DMS153 (cell line): ENCODE results near the gene CC2D2A.
"Not testable (repeated sequence)": the region's sequence is repeated elsewhere in the genome, so short reads cannot be mapped to it uniquely, and the experiment has no call there.

Source experiments
- DNase-seq: peaks from one replicate; lab custom pipeline; 2025; lab: John Stamatoyannopoulos, UW

The CC2D2A gene

DNA sequence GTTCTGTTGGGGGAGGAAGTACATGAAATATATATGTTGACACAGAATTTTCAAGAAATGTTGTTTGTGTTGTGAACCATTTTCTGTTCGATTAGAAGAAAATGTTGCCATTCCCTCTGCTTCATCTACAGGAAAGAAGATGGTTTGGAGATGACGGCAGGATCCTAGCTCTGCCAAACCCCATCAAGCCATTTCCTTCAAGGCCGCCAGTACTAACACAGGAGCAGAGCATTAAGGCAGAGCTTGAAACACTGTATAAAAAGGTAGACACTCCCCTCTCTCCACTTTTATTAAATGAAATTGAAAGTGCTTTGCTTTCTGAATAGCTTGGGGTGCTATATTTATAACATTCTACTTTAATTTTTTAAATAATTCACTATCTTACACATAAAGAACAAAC lies 46.8 kb downstream of the CC2D2A start:
- DNase-seq, result no peak

DNA sequence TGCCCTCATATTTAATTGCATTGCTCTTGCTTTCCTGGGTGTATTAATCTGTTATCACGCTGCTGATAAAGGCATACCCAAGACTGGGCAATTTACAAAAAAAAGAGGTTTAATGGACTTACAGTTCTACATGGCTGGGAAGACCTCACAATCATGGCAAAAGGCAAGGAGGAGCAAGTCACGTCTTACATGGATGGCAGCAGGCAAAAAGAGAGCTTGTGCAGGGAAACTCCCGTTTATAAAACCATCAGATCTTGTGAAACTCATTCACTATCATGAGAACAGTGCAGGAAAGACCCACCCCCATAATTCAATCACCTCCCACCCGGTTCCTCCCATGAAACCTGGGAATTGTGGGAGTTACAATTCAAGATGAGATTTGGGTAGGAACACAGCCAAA lies 48.0 kb downstream of the CC2D2A start:
- not testable (repeated sequence) for DNase-seq

DNA sequence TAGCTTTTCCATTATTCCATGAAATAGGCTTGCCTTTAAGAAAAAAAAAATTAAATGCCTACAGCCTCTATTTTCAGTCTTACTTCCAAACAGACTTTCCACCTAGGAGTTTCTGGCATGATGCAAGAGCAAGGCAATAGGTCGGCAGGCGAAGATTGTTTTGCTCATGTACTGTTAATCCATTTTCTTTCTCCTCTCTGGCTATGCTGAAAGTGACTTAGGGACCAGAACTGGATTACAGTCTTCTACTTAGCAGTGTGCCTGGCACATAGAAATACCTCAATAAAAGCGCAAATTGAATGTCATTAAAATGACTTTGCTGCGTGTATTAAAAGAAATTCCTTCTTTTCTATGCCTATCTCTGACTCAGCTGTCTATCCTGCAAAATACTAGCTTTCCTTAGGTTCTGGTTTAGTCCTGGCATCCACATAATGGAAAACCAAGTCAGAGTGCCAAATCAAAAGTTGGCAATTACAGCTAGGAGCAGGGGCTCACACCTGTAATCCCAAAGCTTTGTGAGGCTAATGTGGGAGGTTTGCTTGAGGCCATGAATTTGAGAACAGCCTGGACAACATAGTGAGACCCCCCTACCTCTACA lies 51.9 kb downstream of the CC2D2A start:
- no peak for DNase-seq

DNA sequence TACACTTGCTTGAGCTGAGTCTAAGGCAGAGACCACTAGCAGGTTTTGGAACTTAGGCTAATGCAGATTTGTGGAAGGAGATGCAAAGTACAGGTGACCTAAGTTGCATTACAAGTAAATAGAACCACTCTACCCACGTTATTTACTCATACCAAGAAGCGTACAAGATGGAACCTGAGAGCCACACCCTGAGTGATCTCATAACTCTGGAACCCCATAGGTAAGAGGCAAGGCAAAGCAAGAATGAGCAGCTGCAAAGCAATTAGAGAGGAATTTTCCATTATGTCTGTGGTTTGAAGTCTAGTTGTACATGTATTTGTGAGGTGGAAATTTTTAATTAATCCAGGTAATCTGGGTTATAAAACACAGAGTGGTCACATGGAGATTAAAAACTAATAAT lies 55.4 kb downstream of the CC2D2A start:
- DNase-seq, result no peak

DNA sequence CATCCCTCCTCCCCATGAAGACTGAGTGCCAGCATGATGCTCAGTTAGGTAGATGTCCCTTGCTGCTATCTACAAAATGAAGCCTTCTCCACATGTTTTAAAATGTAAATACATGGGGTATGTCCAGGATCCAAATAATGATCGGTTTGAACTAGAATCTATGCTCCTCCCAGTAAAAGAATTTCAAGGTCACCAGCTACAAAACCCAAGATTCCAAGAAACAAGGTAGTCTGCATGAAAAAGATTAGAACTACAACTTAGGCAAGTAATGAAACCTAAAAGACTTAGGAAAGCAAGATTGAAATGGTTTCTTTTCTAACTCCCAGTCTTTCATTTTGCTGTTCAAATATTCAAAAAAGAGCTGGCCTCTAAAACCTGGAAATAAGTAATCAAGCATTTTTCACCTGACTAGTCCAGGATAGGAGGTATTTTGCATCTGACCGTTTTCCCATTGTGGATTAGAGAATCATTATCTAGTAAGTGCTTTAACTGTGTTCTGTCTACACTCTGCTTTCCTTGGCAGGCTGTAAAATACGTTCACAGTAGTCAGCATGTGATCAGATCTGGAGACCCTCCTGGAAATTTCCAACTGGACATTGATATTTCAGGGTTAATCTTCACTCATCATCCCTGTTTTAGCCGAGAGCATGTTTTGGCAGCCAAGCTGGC lies 57.4 kb downstream of the CC2D2A start:
- no peak for DNase-seq

DNA sequence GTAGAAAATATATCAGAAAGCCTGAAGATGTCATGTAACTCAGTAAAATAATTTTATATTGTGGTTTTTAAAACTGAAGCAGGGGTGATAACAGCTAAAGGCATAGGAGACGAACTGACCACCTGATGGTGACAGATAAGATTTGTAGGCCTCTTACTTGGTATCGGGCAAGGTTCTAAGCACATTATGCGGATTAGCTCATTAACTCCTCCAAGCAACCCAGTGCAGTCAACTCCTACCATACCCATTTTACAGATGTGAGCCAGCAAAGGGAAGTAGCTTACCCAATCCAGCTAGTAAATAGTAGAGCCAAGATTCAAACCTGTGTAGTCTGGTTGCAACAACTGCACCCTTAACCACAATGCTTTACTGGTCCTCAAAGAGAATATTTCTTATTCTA lies 62.1 kb downstream of the CC2D2A start:
- DNase-seq, result no peak

DNA sequence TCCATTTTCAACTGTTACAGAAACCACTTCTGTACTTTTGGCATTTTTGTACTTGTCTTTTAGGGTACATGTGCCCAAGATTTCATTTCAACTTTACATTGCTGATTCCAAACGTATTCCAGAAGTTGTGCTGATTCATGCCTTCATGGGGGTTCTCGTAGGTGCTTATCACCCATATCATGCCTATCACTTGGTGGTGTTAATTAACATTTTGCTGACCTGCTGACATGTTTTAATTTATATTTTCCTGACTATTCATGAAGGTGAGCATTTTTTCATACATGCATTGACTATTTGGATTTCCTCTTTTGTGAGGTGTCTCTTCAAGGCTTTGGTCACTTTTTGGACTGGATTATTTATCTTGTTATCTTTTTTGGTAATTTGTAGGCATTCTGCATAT lies 64.1 kb downstream of the CC2D2A start:
- no peak for DNase-seq

DNA sequence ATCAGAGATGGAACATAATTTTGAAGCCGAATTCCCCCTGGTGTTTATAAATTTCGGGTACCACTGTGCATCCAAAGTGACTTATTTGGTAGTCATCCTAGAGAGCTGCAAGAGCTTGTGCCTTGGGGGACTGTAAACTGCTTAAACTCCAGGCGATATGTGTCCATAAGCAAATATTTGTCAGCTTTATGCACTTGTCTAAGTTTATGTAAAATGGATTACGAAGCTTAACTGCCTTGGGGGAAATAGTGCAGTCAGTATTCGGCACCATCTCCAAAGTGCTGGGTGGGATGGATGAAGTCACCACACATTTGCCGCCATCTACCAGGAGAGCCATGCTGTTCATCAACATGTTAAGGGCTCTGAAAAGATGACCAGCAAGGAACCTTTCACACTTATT lies 65.9 kb downstream of the CC2D2A start:
- DNase-seq, result no peak

DNA sequence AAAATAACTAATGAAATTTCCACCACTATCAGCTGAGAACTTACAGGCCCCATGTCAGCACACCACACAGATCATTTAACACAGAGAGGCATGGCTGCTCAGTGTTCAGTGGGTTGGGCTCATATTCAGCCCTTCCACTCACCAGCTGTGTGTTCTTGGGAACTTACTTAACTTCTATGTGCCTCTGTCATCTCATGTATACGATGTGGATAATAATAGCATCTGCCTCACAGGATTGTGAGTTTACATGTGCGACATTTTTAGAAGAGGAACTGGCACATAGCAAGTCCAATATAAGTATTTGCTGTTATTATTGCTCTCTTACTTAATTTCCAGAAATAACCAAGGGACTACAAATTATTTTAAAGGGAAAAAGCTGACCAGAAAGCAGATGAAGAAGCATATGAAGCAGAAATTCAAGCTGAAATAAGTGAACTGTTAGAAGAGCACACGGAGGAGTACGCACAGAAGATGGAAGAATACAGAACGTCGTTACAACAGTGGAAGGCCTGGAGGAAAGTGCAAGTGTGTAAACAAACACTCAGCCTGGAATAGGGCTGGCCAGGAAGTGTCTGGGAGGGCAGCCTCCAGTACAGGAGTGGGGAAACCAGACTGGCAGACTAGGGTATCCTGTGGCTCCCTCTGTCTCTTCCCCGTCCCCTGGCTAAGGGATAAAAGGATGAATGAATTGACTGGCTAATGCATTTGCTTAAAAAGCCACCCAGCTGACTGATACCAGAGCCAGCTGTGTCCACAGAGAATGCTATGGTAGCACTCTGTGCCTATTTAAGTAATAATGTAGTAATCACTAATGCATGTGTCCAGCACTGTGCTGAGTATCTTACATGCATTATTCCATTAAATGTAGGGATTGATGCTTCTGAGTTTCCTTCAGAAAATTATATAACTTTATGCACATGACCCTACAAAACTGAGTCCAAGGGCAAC lies 67.1 kb downstream of the CC2D2A start:
- no peak for DNase-seq

DNA sequence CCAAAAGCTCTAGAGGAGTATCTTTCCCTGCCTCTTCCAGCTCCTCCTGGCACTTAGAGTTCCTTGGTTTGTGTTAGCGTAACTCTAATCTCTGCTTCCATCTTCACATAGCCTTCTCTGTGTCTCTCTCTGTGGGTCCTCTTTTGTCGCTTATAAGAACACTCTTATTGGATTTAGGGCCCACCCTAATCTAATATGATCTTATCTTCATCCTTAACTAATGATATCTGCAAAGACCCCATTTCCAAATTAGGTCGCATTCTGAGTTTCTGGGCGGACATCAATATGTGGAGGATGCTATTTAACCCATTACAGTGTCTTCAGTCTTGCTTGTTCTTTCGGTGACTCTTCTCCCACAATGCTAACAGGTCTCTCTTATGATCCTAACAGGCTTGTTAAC lies 72.3 kb downstream of the CC2D2A start:
- DNase-seq, result no peak

DNA sequence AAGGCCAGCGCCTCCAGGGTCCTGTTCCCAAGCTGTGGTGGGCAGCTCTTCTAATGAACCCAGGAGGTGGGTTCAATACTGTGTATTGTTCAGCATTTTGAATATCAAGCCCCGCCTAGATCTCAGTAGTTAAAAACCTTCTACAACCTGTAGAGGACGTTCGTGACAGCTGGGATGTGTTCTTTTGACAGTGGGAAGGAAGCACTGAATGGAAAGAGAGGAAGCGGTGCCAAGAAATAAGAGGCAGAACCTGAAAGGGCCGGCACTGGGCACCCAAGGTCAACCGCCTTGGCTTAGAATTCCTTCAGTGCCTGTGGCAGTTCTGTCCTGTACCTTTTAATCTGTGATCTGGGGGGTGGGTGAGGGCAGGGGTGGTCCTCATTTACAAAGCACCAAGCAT lies 73.1 kb downstream of the CC2D2A start:
- no peak for DNase-seq

DNA sequence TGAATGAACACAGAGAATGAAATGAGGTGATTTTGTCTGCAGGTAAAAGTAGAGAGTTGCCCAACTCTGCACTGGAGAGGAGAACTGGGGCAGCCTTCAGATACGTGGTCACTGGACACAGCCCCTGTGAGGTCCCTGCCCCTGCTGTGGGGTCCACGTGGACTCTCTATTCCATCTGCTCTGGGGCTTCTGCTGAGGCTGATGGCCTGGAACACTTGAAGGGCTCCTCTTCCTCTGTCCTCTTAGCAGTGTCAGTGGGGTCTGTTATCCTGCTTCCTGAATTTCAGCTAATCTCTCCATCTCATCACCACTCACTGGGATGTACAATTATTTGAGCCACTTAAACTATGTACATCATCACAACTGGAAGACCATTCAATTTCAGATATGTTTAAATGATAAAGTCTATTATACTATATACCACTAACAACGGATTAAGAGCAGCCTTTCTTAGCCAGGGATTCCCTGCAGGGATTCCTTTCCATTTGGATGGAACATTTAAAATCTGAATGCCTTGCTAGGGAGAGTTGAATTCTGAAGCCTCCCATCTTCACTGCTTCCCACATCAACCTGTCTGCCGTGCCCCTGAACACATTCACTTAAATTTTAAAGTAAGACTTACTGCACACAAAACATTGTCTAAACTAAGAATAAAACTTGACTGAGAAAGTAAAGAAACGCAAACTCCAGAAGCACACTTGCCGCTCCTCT lies 74.0 kb downstream of the CC2D2A start:
- no peak for DNase-seq

DNA sequence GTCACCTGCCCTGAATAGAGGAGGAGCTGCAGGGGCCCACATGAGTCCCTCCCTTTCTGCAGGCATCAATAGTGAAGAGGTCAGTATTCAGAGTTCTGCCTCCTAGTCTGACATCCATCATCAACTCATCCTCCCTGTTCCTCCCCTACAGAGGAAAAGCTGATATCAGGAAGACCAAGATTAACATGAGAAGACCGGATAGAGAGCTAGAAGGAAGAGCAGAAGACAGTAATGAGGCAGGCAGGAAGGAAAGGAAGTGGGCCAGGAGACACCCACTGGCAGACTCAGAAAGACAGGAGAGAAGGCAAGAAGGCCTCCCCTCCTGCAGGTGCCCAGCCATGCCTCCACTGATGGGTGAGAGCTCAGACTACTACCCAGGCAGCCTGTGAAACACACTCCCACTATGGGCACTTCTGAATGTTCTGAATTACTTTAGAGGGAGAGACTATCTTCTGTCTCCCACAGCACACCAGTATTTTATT lies 74.6 kb downstream of the CC2D2A start:
- DNase-seq, result no peak

DNA sequence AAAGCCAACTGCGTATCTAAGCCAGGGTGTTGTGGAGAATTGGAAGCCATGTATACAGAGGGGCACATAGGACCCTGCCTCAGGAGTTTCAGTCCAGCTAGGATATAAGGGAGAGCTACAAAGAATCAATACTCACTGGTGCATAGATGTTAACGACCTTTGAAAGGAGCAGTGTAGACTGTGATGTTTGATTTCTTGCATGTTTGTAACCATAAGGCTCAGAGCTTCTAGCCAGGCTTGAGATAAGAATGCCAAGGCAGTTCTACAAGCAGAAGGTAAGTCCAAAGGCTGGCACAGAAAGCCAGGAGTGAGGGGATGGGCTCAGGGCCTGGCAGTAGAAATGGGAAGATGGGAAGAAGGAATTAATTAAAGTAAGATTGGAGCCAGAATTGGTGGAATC lies 75.7 kb downstream of the CC2D2A start:
- no peak for DNase-seq

DNA sequence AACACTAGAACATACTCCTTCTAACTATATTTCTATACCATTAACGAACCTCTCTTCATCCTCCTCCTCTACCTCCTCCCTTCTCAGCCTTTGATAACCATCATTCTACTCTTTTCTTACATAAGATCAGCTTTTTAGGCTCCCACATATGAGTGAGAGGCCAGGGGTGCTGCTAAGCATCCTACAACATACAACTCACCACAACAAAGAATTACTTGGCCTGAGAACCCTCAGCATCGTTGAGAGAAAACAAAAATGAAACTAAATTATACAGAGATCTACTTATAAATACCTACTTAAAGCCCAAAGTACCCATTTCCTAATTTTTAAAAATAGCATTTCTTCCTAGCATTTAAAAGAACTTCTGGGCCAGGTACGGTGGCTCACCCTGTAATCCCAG lies 77.7 kb downstream of the CC2D2A start:
- DNase-seq, result no peak

DNA sequence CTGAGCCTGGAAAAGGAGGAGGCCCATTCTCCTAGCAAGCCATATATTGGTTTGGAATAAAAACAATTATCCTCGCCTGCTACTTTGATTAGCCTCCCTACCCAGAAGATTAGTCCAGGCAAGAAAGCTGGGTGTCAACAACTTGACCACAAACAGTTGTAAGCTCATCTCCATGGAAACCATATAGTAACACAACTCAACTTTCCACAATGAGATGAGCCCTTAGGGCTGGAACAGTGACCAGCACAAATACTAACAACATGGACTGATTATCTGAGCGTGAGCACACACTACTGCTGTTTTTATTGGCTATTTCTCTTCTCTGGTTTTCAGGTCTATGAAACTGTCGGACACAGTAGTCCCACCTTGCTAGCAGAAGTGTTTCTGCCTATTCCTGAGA lies 80.8 kb downstream of the CC2D2A start:
- DNase-seq, result no peak

DNA sequence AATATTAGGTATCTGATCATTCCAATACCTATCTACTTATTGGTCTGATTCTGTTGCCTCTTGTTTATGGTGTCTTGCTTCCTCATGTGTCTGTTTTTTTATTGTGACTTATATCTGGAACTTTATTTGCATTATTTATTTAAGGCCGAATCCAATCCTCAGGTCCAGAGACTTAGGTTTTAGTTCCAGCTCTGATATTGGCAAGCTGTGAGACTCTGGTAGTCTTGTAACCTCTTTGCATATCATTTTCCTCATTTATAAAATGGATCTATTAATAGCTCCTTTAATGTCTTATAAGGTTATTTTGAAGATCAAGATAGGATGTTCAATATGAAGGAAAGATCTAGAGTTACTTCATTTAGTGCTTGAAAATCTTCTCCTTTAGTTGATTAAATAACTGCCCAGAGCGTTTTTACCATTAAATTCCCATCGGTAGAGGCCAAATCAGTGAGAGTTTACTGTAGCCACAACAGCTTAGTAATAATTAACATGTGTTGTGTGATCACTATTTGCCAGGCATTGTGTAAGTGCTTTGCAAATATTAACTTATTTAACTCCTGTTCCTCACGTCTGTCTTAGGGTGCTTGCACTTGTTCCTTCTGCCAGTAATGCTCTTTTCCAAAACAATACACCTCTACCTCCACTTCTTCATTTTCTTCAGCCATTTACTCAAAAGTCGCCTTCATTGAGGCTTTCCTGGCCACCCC lies 82.2 kb downstream of the CC2D2A start:
- DNase-seq, result no peak

DNA sequence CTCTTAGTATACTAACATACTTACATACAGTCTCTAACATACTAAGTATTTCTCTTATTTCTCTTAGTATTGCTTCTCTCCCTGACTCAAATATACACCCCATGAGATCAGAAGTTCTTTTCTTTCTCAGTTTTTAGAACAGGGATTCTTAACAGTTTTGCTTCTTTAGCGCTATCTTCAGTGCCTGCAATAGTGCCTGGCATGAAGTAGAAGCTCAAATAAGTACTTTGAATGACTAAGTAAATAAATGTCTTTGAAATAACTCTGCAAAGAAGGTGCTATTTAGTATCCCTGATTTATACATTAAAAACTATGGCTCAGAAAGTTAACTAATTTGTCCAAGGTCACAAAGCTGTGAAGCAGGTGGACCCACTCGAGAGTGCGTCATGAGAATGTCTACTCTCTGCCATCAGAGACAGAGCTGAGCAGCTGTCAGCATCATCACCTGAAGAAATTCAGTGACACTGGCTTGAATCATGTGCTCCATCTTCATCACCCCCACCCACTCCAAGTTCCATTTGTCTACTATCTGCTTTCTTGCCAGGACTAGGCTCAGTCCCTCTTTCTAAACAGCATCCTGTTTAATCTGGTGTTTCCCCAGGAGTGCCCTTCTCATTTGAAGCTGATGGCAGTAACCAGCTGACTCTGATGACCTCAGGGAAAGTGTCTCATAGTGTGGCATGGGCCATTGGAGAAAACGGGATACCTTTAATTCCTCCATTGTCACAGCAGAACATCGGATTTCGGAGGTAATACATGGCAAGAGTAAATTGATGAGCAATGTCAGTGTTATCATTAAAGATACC lies 83.1 kb downstream of the CC2D2A start:
- DNase-seq, result no peak

DNA sequence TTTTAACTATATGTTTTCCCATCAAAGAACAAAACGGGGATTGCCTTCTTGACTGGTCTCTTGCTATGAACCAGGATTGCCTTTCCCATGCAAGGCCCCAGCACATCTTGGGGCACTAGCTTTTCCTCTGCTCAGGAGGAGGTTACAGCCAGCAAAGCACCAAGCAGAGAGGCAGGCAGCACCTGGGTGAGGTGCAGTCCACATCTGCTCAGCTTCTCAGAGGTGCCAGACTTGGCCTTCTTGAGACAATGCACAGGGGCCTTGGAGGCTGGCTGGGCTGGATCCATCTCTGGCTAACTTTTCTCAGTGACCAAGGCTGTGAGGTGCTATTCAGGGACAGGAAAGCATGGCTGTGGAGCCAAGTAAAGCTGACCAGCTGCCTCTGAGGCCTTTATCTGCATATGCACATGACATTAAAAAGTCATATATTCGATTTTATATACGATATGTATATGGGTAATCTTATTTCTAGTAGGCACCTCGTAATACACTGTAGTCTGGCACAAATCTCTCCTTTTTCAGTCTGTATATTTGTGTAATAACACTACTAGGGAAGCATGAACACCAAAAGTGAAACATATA lies 86.9 kb downstream of the CC2D2A start:
- no peak for DNase-seq

DNA sequence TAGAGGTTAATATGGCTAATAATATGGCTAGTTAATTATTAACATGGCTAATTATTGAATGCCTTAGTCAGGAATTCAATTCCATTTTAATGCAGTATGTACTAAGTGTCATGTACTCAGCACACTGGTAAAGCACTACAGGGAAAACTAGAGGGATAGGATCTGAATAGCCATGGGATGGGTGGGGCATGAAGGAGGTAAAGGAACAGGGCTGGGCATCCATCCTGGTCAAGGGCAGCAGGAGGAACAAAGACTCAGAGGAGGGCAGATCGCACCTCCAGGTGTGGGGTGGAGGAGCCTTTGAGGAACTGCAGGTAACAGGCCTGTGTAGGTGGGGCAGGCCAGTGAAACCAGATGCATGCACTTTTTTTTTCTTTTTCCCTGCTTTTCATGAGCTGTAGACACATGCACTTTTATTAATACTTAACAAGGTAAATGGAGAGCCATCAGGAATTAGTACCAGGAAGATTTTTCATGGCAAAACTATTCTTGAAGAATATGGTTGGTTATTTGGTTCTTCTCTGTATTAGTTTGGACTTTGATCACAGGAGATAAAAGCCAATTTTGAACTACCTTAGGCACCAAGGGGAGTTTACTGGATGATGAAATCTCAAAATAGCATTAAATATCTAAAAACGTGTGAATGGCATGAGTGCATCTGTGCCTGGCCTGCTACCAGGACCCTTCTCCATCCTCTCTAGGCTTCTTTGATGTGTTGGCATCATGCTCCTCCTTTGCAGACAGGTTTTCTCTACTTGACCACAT lies 88.3 kb downstream of the CC2D2A start:
- no peak for DNase-seq
